SK-N-SH treated with all-trans-retinoic acid at 6 μM for 48 hours (cell line): ENCODE data around the gene GNA12.
A peak's percentile ranks its signal among the peaks of the same experiment; 100 is the strongest.
"Not testable (repeated sequence)": the region's sequence is repeated elsewhere in the genome, so short reads cannot be mapped to it uniquely, and the experiment has no call there.

Source experiments
- ATAC-seq: fragments of 200-7000 bp; cut with Tn5 transposase; 3 replicates; pipeline ENCODE4 v1.9.1; 2020; ENCODE audit warnings: mild to moderate bottlenecking, moderate library complexity
- GLIS3 ChIP-seq: fragments of 250-450 bp; sonication (Bioruptor Pico); IDR thresholded peaks from 2 replicates; pipeline ENCODE4 v1.5.0; 2020; ENCODE audit warnings: mild to moderate bottlenecking, moderate library complexity
- ISL1 ChIP-seq: fragments of 250-450 bp; sonication (Bioruptor Pico); IDR thresholded peaks from 2 replicates; pipeline ENCODE4 v2.1.2; 2022; ENCODE audit warnings: mild to moderate bottlenecking, moderate library complexity
- OSR1 ChIP-seq: fragments of 250-450 bp; sonication (Bioruptor Pico); IDR thresholded peaks from 2 replicates; pipeline ENCODE4 v1.8.0; 2022; ENCODE audit warnings: moderate library complexity, mild to moderate bottlenecking, inconsistent platforms
- POU6F1 ChIP-seq: fragments of 250-450 bp; sonication (Bioruptor Pico); IDR thresholded peaks from 2 replicates; pipeline ENCODE4 v1.8.0; 2021; ENCODE audit warnings: low read depth, mild to moderate bottlenecking, moderate library complexity, borderline replicate concordance
- PPARA ChIP-seq: fragments of 250-450 bp; sonication (Bioruptor Pico); IDR thresholded peaks from 2 replicates; pipeline ENCODE4 v1.5.0; 2020; ENCODE audit warnings: mild to moderate bottlenecking, borderline replicate concordance
- RARB ChIP-seq: fragments of 250-450 bp; sonication (Bioruptor Pico); IDR thresholded peaks from 2 replicates; pipeline ENCODE4 v1.8.0; 2021; ENCODE audit warnings: mild to moderate bottlenecking, moderate library complexity
- TOX ChIP-seq: fragments of 250-450 bp; sonication (Bioruptor Pico); IDR thresholded peaks from 2 replicates; pipeline ENCODE4 v1.8.0; 2021; ENCODE audit warnings: mild to moderate bottlenecking, moderate library complexity, borderline replicate concordance
- ZNF565 ChIP-seq: fragments of 450-650 bp; formaldehyde crosslinking; conservative IDR thresholded peaks from 2 replicates; pipeline ENCODE4 v1.5.0; 2020; ENCODE audit warnings: low read depth, mild to moderate bottlenecking, moderate library complexity
- ZNF8 ChIP-seq: fragments of 450-650 bp; formaldehyde crosslinking; IDR thresholded peaks from 2 replicates; pipeline ENCODE4 v1.5.0; 2020; ENCODE audit warnings: mild to moderate bottlenecking, moderate library complexity

Gene GNA12

DNA sequence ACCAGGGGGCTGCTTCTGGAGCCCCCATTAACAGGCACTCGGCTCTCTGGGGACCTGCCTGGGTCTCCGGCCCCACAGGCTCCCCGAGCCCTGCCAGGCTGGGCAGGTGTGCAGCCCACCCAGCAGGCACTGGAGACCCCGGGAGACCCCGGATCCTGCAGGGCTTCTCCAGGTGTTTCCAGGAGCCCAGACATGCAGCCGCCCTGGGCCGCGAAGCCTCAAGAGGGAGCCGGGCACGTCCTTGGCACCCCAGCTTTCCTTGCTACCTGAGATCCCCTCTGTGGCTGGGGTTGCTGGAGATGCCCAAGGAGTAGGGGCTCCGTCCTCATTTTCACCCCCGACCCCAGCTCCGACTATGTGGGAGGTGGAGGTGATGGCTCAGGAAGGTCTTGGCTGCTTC is 163.9 kb downstream of the GNA12 start (continued):
- TF ChIP-seq POU6F1, result no peak
- no peak for TF ChIP-seq RARB
- TF ChIP-seq ISL1 (CRISPR knock-in tag), result no peak
- TF ChIP-seq GLIS3 (CRISPR knock-in tag), result no peak
- no peak for TF ChIP-seq OSR1
- no peak for TF ChIP-seq ZNF8 (CRISPR knock-in tag)
- TF ChIP-seq TOX (CRISPR knock-in tag), result no peak
- TF ChIP-seq ZNF565 (CRISPR knock-in tag), result no peak
- no peak for TF ChIP-seq PPARA (CRISPR knock-in tag)

DNA sequence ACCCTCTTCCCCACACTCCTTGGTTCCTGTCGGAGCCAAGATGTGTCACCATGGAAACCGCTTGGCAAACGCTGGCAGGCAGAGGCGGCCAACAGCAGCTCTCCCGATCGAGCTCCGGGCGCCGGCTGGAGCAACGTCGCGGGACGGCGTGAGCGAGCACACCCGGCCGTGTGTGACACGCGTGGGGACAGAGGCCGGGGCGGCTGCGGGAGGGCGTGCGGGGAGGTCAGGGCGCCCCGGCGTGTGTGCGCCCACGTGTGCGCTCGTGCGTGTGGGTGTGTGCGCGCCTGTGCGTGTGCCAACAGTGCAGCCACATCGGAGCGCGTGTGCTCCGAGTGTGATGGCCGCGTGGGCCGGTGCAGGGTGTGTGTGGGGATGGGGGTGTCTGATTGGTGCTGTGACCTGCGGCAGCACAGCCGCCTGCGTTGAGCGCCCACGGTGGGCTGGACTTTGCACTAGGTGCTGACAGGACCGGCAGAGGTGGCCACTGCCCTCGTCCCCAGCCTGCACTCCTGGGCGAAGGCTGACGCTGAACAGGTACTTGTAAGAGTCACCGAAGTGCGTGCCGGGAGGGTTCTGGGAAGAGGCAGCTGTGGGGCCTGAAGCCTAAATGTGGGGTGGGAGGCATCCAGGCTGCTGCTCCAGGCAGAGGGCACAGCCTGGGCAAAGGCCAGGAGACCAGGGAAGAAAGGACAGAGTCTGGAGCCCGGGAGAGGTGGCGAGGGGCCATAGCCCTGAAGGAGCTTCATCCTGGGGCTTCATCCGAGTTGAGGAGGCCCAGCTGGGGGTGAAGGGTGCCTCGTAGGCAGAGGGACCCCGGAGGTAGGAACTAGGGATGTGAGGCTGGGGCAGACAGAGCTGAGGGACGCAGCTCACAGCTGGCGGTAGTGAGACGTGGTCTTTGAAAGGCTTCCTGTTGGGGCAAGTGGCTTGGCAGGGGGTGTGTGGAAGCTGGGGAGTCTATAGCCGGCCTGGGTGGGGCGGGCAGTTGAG is 164.7 kb downstream of the GNA12 start:
- peak; percentile 46 for ATAC-seq

DNA sequence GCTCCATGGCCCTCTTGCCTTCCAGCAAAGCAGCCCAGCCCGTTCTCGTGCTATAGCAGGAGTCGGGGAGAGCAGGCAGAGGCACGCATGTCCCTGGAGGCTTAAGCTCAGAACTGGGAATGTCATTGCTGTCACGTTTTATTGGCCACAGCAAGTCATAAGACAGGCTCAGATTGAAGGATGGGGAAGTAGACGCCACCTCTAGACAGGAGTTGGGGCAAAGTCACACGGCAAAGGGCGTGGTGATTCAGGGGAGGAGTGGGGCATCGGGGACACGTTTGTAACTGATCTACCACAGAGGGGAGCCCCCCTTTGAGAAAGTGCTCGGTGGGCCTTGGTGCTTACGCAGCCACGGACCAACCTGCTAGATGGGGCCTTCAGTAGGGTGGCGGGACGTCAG is 165.7 kb downstream of the GNA12 start:
- not testable (repeated sequence) for ATAC-seq
